Measurements from ENCODE around the gene RGPD8. TPM values are rescaled to one million over a fixed set of nuclear protein-coding genes. Genes with fewer than 3 reads are reported as not detected.

Gene RGPD8
- total RNA-seq, 1 experiment from 2014 or later = 8.1 TPM

DNA sequence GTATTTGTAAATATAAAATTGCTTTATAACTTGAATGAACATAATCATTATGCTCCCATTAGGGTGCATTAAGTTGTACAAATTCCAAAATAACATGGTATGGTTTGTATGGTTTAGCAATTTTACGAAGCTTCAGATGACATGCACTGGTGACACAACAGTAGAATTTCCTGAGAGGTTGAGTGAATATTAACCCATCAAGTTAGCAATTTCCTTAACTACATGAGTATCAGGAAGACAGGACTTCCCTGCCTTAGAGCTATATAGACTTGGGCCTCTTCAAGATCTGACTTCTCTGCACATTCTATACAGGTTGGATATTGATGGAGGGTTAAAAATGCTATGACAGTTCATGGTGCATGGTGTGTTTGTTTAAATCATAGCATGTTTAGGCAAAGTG, 97.8 kb downstream of the RGPD8 start:
- no peak overlapping the region for H2BK15ac ChIP-seq (ENCODE audit: low read depth, low read length)
- H4K8ac ChIP-seq (replicated peaks; ENCODE audit: insufficient read length, low read depth, low read length) = no peak overlapping the region
- no peaks in the 10 kb centered on the region for H4K20me1 ChIP-seq (ENCODE audit: control insufficient read depth, insufficient read depth, insufficient read length)
- DNase-seq = no peak
- Mint-ChIP-seq H3K27ac (no peak overlapping the region), H3K27me3 (ENCODE audit: low read depth) (no peaks in the 10 kb centered on the region), H3K36me3 (ENCODE audit: insufficient read depth in 1 of 3, low read depth in 3 of 3) (peaks cover 2 to 12% (median 10%) of the 10 kb centered on the region in 3 experiments; a peak in 5 of 7 replicates), H3K9me3 (no peaks in the 10 kb centered on the region), H3K4me1 (peaks cover 0 to 3% of the 10 kb centered on the region in 2 experiments; a peak in 1 of 4 replicates), H3K4me3 (no peak overlapping the region)
- H4K91ac ChIP-seq (ENCODE audit: insufficient read length, low read depth, low read length) = no peak overlapping the region
- H3T11ph ChIP-seq (ENCODE audit: low read length) = no peak overlapping the region
- H3K56ac ChIP-seq (ENCODE audit: insufficient read length, low read depth, low read length) = no peak overlapping the region
- no peak overlapping the region for H3K27ac ChIP-seq (ENCODE audit: insufficient read length, low read depth, low read length)
- H3K14ac ChIP-seq (ENCODE audit: insufficient read depth, low read length) = no peak overlapping the region
- no peak overlapping the region for H4K5ac ChIP-seq (ENCODE audit: insufficient read length, low read depth, low read length)
- H3K4ac ChIP-seq (ENCODE audit: low read depth, low read length) = no peak overlapping the region
- H2AFZ ChIP-seq (ENCODE audit: low read length) = no peak overlapping the region
- H2BK5ac ChIP-seq (ENCODE audit: insufficient read length, low read length) = no peak overlapping the region
- H3K79me2 ChIP-seq (ENCODE audit: insufficient read depth, low read length) = no peaks in the 10 kb centered on the region
- no peak overlapping the region for H3K23ac ChIP-seq (ENCODE audit: insufficient read length, low read depth, low read length)
- H3K9ac ChIP-seq (ENCODE audit: extremely low read depth, insufficient read length, low read length) = no peak overlapping the region
- no peaks in the 10 kb centered on the region for H3K23me2 ChIP-seq (ENCODE audit: insufficient read length, low read depth, low read length, poor library complexity, severe bottlenecking)
- H2AK5ac ChIP-seq (ENCODE audit: insufficient read length, low read length) = no peak overlapping the region
- H2BK120ac ChIP-seq (ENCODE audit: low read depth, low read length, poor library complexity, severe bottlenecking) = no peak overlapping the region
- no peak overlapping the region for H3K4me2 ChIP-seq (ENCODE audit: insufficient read depth, insufficient read length, low read length)
- no peaks in the 10 kb centered on the region for H3K9me3 ChIP-seq (ENCODE audit: control insufficient read depth, low read depth, low read length)
- H3K27me3 ChIP-seq (ENCODE audit: insufficient read depth, low read length) = no peaks in the 10 kb centered on the region
- no peak overlapping the region for H2BK20ac ChIP-seq (ENCODE audit: low read depth, low read length, poor library complexity, severe bottlenecking)
- no peak overlapping the region for H3K18ac ChIP-seq (ENCODE audit: insufficient read length, low read depth, low read length)
- no peaks in the 10 kb centered on the region for H3K79me1 ChIP-seq (ENCODE audit: insufficient read depth, low read depth, low read length, poor library complexity, severe bottlenecking)
- H3K4me1 ChIP-seq (ENCODE audit: insufficient read depth, low read length) = no peaks in the 10 kb centered on the region
- WGBS (ENCODE audit: extremely low coverage, insufficient read length, low lambda C conversion rate) = no CpG with 5 or more reads among the region's 1 CpG
- TF ChIP-seq, protein P1, sequence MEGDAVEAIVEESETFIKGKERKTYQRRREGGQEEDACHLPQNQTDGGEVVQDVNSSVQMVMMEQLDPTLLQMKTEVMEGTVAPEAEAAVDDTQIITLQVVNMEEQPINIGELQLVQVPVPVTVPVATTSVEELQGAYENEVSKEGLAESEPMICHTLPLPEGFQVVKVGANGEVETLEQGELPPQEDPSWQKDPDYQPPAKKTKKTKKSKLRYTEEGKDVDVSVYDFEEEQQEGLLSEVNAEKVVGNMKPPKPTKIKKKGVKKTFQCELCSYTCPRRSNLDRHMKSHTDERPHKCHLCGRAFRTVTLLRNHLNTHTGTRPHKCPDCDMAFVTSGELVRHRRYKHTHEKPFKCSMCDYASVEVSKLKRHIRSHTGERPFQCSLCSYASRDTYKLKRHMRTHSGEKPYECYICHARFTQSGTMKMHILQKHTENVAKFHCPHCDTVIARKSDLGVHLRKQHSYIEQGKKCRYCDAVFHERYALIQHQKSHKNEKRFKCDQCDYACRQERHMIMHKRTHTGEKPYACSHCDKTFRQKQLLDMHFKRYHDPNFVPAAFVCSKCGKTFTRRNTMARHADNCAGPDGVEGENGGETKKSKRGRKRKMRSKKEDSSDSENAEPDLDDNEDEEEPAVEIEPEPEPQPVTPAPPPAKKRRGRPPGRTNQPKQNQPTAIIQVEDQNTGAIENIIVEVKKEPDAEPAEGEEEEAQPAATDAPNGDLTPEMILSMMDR (conservative IDR thresholded peaks at IDR 0.05) = no peak
- H2BK12ac ChIP-seq (ENCODE audit: insufficient read length, low read depth, low read length) = no peak overlapping the region

Data from H9 (cell line).